Stimulated activated CD8-positive, alpha-beta memory T cell treated with anti-CD3 and anti-CD28 coated beads, Interleukin-7, amount 100 ng/mL, for 48 hours (primary cell): Measurements from ENCODE around the gene SLC1A7.

ENCODE experiments used
- DNase-seq, 2 donors: peaks; one replicate each; pipeline ENCODE4 v3.0.0-alpha.2; 2020; ENCODE audit warnings: low read depth in 1 of 2; ENCODE audit errors: extremely low read depth in 1 of 2

Gene SLC1A7

GRCh38 chr1:53162621-53163020 is 20.2 kb upstream of the SLC1A7 start:
- DNase-seq: no peak

GRCh38 chr1:53160924-53161378 is 18.5 kb upstream of the SLC1A7 start:
- no peak for DNase-seq

- DNase-seq: no peak
These were observed 16.5 kb upstream of the SLC1A7 start for GRCh38 chr1:53158900-53159299.

GRCh38 chr1:53156783-53157182 is 14.3 kb upstream of the SLC1A7 start:
- no peak for DNase-seq

GRCh38 chr1:53155945-53156344 is 13.5 kb upstream of the SLC1A7 start:
- no peak for DNase-seq

- DNase-seq: no peak
These were observed 13.1 kb upstream of the SLC1A7 start for GRCh38 chr1:53155534-53155933.

GRCh38 chr1:53154859-53155438 is 12.5 kb upstream of the SLC1A7 start:
- DNase-seq: no peak

GRCh38 chr1:53153752-53154151 is 11.3 kb upstream of the SLC1A7 start:
- no peak for DNase-seq

GRCh38 chr1:53148123-53148522 is 5.7 kb upstream of the SLC1A7 start:
- no peak for DNase-seq

- DNase-seq: no peak
These were observed 4.7 kb upstream of the SLC1A7 start for GRCh38 chr1:53147174-53147573.

GRCh38 chr1:53145942-53146708 is 3.7 kb upstream of the SLC1A7 start:
- no peak for DNase-seq

GRCh38 chr1:53145619-53145941 is 3.1 kb upstream of the SLC1A7 start:
- DNase-seq: no peak

GRCh38 chr1:53145051-53145600 is 2.7 kb upstream of the SLC1A7 start:
- no peak for DNase-seq

- no peak for DNase-seq
These were observed 1.8 kb upstream of the SLC1A7 start for GRCh38 chr1:53144201-53144600.

- no peak for DNase-seq
These were observed 1.1 kb upstream of the SLC1A7 start for GRCh38 chr1:53143527-53143926.

- no peak for DNase-seq
These were observed 867 bp downstream of the SLC1A7 start for GRCh38 chr1:53141487-53142055.

- no peak for DNase-seq
These were observed 2.0 kb downstream of the SLC1A7 start for GRCh38 chr1:53140451-53140850.

- no peak for DNase-seq
These were observed 2.5 kb downstream of the SLC1A7 start for GRCh38 chr1:53139951-53140361.

GRCh38 chr1:53138991-53139884 is 3.2 kb downstream of the SLC1A7 start:
- DNase-seq: no peak

GRCh38 chr1:53137729-53138128 is 4.7 kb downstream of the SLC1A7 start:
- DNase-seq: no peak

GRCh38 chr1:53135735-53136114 is 6.7 kb downstream of the SLC1A7 start:
- no peak for DNase-seq
